ENCODE results near the gene EIF6. TPM values are rescaled to one million over a fixed set of nuclear protein-coding genes. Genes with fewer than 3 reads are reported as not detected.

EIF6 gene
- total and polyA plus RNA-seq, 2 of the 8 experiments (the other 6 are each of a cell fraction or from before 2014, with no cell fraction given), result 184 to 319 TPM

DNA sequence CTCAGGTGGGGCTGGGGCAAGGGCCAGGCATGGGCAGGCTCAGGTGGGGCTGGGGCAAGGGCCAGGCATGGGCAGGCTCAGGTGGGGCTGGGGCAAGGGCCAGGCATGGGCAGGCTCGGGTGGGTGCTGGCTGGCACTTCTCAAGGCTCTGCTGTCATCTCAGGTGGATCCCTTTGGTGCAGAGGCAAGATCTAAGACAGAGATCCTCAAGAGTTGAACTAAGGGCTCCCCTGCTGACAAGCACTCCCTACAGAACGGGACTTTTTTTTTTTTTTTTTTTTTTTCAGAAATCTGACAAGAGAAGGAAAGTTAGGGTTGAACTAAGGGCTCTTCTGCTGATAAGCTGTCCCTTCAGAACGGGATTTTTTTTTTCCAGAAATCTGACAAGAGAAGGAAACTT is 31.6 kb downstream of the EIF6 start:
- no peaks in the 10 kb centered on the region for H3K79me1 ChIP-seq (ENCODE audit: low read depth, low read length)
- no peak overlapping the region for H2BK120ac ChIP-seq (replicated peaks; ENCODE audit: low read depth, low read length)
- H3K27me3 ChIP-seq (replicated peaks in 1 of 4; ENCODE audit: control insufficient read depth in 3 of 4, extremely low read depth in 1 of 4, insufficient read depth in 3 of 4, low read length in 3 of 4), result no peaks in the 10 kb centered on the region
- FAIRE-seq (no peak), DNase-seq (ENCODE audit: low read depth in 1 of 2, low spot score in 2 of 2) (no peak)
- H3K18ac ChIP-seq (ENCODE audit: extremely low read depth, low read length), result no peak overlapping the region
- TF ChIP-seq NANOG (IDR thresholded peaks at IDR 0.05; ENCODE audit: insufficient read depth, low read depth, low read length, poor library complexity, severe bottlenecking) (no peak), RXRA (IDR thresholded peaks at IDR 0.05; ENCODE audit: insufficient read depth, low read depth, low read length) (no peak), CREB1 (IDR thresholded peaks at IDR 0.05) (no peak), CTCF (IDR thresholded peaks at IDR 0.05; ENCODE audit: control extremely low read depth in 1 of 3, insufficient read depth in 1 of 3, low read depth in 1 of 3, low read length in 3 of 3) (no peak), NRF1 (IDR thresholded peaks at IDR 0.05; ENCODE audit: low read depth, low read length) (no peak), CBX5 (IDR thresholded peaks at IDR 0.05; ENCODE audit: low read depth, low read length) (no peak), SP2 (IDR thresholded peaks at IDR 0.05; ENCODE audit: low read length) (no peak), CTBP2 (IDR thresholded peaks at IDR 0.05; ENCODE audit: borderline replicate concordance, insufficient read depth, insufficient read length, low read length) (no peak), BACH1 (IDR thresholded peaks at IDR 0.05; ENCODE audit: low read length) (no peak), BCL11A (IDR thresholded peaks at IDR 0.05; ENCODE audit: low read depth in 2 of 2, low read length in 2 of 2) (no peak), SIRT6 (IDR thresholded peaks at IDR 0.05; ENCODE audit: low read length) (no peak)
- H3K36me3 ChIP-seq (ENCODE audit: control insufficient read depth in 2 of 4, insufficient read depth in 4 of 4, low read length in 3 of 4), result peaks cover 0 to 24% (median 0%) of the 10 kb centered on the region in 4 experiments; a peak in 2 of 8 replicates
- H3K4me2 ChIP-seq (ENCODE audit: insufficient read depth in 1 of 2, low read depth in 2 of 2, low read length in 2 of 2), result no peak overlapping the region
- no peak overlapping the region for H4K8ac ChIP-seq (ENCODE audit: extremely low read depth, insufficient read depth, low read length)
- H3K9ac ChIP-seq (replicated peaks in 1 of 4; ENCODE audit: extremely low read depth in 1 of 4, low read depth in 3 of 4, low read length in 3 of 4), result no peak overlapping the region
- H3K4ac ChIP-seq (replicated peaks; ENCODE audit: insufficient read length, low read depth, low read length), result no peak overlapping the region
- no peak overlapping the region for H2BK5ac ChIP-seq (ENCODE audit: low read depth, low read length)
- H2BK12ac ChIP-seq (ENCODE audit: low read depth, low read length), result no peak overlapping the region
- H2AFZ ChIP-seq (ENCODE audit: low read length), result no peak overlapping the region
- no peak overlapping the region for H2AK5ac ChIP-seq (ENCODE audit: low read depth, low read length)
- no peak overlapping the region for H3K14ac ChIP-seq (ENCODE audit: insufficient read length)
- CTCF ChIA-PET (ENCODE audit: partially characterized antibody), result interaction anchor here (0.7 to 1.4 kb wide), 3 partner anchors 21 to 485 kb away, joined by 3 to 4 read pairs (median 3); no protein-coding TSS in a partner anchor
- no peak overlapping the region for H3K27ac ChIP-seq (ENCODE audit: low read depth, low read length)
- no peaks in the 10 kb centered on the region for H4K20me1 ChIP-seq (replicated peaks in 1 of 2; ENCODE audit: control insufficient read depth in 1 of 2, insufficient read depth in 2 of 2, low read length in 2 of 2)
- 0 out of 7 replicates have a peak, but pooled peaks cover 0 to 2% (median 0%) of the 10 kb centered on the region in 4 experiments for H3K4me1 ChIP-seq (replicated peaks in 1 of 4; ENCODE audit: control insufficient read depth in 3 of 4, insufficient read depth in 4 of 4, low read length in 3 of 4)
- 75% methylated on average over 1 of the region's 3 CpGs; no CpG with 5 or more reads in 1 of the 2 experiments for WGBS, 2 experiments (ENCODE audit: extremely low coverage in 1 of 2, insufficient coverage in 1 of 2, insufficient read length in 1 of 2, insufficient replicate concordance in 2 of 2, low coverage in 1 of 2, low lambda C conversion rate in 2 of 2, missing lambda C conversion rate in 1 of 2)
- H3K56ac ChIP-seq (replicated peaks; ENCODE audit: insufficient read length, low read depth, low read length), result no peak overlapping the region
- no peak overlapping the region for H2BK20ac ChIP-seq (ENCODE audit: low read length)
- H3K9me3 ChIP-seq (ENCODE audit: insufficient read depth in 2 of 2, low read depth in 1 of 2, low read length in 1 of 2), result no peaks in the 10 kb centered on the region
- no peak overlapping the region for H2BK15ac ChIP-seq (ENCODE audit: low read length)
- H4K91ac ChIP-seq (replicated peaks; ENCODE audit: insufficient read length, low read length), result no peak overlapping the region
- H3K23me2 ChIP-seq (ENCODE audit: low read depth, low read length), result no peaks in the 10 kb centered on the region
- no peak overlapping the region for H3K23ac ChIP-seq (ENCODE audit: insufficient read length)
- POLR2A ChIA-PET (ENCODE audit: partially characterized antibody), result interaction anchor here (0.6 to 7.5 kb wide), 2 partner anchors 12 to 265 kb away, joined by 3 to 52 read pairs; no protein-coding TSS in a partner anchor
- H4K5ac ChIP-seq (ENCODE audit: insufficient read length, low read depth, low read length), result no peak overlapping the region
- no peak overlapping the region for H3K4me3 ChIP-seq (ENCODE audit: extremely low read depth in 1 of 4, insufficient read depth in 2 of 4, low read depth in 3 of 4, low read length in 4 of 4)
- H3K79me2 ChIP-seq (ENCODE audit: control insufficient read depth in 1 of 2, insufficient read depth in 2 of 2, low read length in 2 of 2), result no peaks in the 10 kb centered on the region

All from H1 (cell line).